Fibroblast of the conjunctiva (primary cell): ENCODE results near the gene PTPRN2.

ENCODE experiments used
- DNase-seq: peaks from one replicate; pipeline ENCODE4 v3.0.0-alpha.2; 2010; ENCODE audit warnings: low read depth

The PTPRN2 gene

DNA sequence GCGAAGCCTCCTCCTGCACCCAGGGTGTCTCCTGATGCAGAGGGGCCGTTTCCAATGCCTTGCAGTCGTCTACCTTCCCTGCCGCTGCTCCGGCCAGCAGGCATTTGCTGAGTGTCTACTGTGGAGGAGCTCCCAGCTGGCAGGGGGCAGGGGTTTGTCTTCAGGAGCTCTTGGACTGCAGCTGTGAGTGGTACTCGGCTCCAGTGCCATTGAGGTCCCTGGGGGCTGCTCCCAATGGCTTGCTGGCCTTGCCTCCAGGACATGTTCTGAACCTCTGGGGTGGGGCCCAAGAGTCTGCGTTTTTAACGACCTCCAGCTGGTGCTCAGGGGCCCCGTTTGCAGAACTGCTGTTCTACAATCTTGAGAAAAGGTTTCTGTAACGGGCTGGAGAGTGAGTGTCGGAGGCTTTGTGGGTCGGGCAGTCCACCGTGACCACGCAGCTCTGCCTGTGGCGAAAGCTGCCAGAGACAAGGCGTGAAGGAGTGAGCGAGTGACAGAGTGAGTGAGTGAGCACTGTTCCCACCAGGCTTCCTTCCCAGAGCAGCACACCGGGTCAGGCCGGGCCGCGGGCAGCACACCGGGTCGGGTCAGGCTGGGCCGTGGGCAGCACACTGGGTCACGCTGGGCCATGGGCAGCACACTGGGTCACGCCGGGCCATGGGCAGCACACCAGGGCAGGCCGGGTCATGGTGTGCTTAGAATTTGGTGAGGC is 520.2 kb downstream of the PTPRN2 start:
- DNase-seq = no peak

DNA sequence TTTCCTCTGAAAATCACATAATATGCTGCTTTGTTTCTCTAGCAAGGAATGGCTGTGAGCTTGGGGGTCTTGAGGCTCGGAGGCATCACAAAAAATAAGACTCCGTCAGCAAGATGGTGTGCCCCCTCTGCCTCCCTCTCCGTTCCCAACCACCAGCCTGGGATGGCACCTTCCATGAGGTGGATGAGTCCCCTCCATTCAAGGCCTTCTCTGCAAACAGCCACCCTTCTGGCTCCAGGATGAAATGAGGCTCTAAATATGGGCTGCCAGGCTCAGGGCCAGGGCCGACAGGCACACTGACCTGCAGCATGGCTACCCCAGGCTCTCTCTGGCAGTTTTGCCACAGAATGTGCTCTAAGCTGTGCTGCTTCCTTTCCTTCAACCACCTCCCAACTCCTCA is 521.5 kb downstream of the PTPRN2 start:
- DNase-seq = no peak

DNA sequence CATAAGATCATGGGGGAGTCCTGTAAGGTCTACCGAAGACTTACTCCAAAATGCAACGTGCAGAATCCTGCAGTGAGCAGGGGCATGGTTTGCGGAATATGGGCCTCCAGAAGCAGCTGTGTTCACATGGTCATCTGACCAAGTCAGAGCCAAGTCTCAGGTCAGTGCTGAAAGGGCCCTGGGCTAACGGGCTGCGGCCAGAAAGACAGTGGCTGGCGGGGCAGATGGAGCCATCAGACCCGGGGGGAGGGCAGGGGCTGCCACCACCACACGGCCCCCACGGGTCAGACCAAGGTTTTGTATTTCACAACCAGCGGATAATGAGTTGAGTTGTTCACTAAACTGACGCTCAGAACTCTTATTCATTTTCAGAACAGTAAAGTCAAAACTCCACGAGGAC is 522.3 kb downstream of the PTPRN2 start:
- DNase-seq = no peak

DNA sequence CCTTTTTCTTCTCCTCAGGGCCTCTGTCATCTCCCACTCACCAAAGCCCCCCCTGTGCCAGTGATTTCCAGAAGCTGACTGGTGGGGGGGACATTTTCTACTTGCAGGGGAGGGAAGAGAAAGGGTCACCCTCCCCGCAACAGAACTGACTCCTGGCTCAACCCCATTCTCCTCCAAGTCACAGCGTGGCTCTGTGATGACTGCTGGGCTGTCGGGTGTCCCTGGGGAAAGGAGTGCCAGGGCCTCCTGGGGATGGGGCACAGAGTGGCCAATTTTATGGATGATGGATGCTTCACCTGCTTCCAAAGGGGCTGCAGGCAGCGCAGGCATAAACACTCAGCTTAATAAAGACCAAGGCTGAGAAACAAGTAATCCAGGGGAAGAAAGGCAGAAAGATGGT is 523.0 kb downstream of the PTPRN2 start:
- no peak for DNase-seq

DNA sequence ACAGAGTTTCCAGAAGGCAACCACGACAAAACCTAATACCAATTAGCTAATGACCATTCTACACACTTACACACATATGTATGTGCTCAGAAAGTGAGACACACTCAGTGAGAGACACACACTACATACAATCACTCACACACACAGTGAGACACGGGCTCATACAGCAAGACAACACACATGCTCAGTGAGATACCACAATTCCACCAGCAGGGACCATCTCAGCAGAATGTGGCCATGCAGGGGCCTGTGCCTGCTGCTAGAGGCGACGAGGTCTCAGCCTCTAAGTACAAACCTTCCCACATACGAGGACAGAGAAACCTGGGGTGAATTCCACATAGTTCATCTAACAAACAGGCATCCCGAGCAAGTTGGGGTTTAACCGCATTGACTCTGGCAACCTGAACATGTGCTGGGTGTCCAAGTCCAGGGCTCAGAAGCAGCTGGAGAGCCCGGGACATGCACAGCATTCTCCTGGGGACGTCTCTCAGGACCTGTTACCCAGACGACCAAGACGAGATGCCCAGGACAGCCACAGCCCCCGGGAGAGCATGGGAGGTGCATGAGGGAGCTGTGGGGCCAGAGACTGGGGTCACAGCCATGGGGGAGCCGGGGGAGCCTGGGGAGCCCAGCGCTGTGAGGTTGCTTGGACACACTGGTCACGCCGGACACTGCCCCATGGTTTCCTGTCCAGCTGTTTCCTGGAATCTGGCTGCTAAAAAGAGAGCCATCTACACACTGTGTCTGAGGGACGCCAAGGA is 523.6 kb downstream of the PTPRN2 start:
- DNase-seq = no peak

DNA sequence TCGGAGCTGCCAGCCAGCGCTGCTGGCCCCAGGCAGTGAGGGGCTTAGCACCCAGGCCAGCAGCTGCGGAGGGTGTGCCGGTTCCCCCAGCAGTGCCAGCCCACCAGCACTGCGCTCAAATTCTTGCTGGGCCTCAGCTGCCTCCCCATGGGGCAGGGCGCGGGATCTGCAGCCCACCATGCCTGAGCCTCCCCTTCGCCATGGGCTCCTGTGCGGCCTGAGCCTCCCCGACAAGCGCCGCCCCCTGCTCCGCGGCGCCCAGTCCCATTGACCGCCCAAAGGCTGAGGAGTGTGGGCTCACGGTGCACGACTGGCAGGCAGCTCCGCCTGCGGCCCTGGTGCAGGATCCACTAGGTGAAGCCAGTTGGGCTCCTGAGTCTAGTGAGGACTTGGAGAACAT is 525.0 kb downstream of the PTPRN2 start:
- no peak for DNase-seq

DNA sequence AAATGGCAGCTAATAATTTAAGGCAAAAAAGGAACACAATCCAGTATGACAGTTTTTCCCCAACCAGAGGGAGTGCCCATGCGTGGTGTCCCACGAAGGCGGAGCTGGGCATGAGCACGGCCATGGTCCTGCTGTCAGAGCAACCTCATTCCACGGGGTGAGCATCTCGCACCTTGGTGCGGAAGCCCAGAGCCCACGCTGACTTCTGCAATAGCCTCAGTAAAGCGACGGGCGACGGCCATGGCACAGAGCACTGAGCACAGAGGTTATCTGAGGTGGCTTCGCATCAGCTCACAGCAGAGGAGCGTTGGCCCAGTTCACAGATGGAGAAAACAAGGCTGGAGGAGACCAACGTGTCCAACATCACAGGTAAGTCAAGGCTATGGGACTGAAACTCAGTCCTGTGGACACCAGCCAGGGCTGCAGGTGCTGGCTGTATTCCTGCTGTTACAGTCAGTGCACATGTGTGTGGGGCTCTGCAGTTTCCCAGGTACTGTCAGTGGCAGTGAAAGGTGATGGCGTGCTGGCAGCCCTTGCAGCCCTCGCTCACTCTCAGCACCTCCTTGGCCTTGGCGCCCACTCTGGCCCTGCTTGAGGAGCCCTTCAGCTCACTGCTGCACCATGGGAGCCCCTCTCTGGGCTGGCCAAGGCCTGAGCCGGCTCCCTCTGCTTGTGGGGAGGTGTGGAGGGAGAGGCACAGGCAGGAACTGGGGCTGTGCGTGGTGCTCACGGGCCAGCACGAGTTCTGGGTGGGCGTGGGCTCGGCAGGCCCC is 525.6 kb downstream of the PTPRN2 start:
- DNase-seq = no peak

DNA sequence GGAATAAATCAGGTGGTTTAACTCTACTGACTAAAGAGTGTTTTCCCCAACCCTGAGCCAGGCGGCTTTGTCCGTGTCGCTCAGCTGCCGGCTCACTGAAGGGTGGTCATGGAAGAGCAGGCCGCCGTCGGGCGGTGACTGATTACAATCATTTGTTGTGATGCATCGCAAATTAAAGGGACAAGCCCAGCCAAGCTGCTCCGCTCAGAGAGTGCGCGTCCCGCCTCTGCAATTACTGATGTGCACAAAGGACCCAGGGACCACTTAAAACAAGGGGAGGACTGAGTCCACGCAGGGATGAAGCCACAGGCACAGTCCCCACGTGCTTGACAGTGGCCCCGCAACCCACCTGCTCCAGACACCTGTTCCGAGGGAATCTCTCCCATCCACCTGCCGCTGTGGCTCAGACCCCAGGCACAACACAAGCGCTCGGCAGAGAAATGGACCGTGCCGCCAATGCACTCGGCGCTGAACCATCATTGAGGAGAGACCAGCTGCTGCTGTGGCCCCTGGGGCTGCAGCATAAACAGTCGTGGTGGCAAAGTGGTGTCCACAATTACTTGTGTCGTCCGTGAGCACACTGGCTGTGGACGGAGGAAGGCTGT is 526.5 kb downstream of the PTPRN2 start:
- DNase-seq = no peak

DNA sequence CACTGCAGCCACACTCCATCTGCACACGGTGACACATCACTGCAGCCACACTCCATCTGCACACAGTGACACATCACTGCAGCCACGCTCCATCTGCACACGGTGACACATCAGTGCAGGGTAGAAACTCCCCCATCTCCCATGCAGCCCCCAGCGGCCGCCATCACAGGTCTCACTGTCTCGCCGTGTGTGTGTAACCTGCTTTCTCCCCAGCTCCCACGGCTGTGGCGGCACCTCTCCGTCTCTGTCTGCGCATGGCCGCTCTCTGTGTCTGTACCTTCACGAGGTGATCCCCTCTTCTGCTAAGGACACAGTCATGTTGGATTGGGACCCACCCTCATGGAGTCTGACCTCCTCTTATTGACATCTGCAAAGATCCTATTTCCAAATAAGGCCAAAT is 527.4 kb downstream of the PTPRN2 start:
- no peak for DNase-seq

DNA sequence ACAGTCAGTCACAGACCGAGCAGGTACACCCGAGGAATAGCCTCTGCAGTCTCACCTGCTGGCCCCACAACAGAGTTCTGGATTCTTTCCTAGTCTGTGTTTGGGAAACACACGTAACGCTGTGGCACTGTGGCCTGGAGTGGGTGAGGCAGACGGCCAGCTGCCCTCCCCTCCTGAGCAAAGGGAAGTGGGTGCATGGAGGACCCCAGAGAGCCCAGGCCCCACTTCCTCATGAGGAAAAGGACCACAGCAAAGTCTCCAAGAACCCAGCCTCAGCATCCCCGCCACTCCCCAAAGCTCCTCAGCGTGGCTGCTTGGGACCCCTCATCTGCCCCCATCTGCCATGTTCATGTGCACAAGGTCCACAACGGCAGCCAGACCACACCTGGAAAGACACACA is 530.2 kb downstream of the PTPRN2 start:
- DNase-seq = no peak

DNA sequence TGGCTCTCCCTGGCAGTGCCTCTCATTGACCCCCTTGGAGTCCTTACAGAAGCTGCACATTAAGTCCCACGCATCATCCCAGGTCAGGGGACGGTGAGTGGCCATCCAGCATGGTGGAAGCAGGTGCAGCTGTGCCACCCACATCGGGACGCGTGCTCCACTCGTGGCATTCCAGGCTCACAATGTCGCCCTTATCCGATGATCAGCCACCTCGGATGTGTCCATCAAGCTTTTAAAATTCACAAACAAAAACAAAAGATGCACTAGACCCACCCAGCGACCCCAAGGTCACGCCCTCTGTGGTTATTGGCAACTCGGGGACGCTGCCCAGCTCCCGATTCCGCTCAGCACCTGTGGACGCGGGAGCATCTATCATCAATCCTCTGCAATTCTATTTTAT is 530.9 kb downstream of the PTPRN2 start:
- no peak for DNase-seq

DNA sequence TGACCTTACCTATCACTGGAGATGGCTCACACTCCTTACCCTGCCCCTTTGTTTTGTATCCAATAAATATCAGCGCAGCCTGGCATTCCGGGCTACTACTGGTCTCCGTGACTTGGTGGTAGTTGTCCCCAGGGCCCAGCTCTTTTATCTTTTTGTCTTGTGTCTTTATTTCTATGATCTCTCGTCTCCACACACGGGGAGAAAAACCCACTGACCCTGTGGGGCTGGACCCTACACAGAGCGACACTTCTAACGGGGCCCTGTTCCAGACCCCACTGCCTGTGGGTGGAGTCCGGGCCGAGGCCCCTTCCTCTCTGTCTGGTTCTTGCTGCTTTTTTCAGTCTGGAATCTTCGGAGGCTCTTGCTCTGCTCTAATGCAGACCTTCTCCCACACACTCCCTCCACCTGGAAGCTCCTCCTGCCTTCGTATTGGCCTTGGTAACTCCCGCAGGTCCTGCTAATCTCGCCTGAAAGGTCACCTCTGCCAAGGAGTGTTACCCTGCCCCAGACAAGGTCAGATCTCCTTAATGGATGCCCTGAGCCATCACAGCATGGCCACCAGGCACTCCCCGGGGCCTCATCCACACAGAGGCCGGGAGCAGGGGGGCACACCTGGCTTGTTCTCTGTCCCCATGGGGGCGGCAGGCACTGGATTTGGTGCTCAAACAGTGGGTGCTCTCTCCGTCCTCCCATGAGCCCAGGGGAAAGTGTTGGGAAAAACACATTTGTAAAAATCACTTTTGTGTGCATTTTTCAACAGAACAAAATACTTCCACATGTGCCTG is 531.7 kb downstream of the PTPRN2 start:
- no peak for DNase-seq

DNA sequence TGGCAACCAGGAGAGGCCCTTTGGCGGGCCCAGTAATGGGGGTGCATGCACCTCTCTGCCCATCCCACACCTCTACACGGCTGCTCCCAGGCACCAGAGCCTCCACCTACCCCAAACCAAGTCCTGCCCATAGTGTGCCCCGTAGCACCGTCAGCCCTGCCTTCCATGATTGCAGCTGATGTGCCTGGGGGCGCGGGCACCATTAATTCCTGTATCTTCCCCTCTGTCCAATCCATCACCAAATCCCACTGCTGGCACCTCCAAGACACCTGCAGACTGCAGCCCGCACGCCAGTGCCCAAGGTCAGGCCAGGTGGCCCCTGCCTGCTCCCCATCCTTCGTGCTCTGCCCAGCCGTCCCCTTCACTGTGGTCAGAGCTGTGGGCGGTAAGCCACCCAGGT is 533.0 kb downstream of the PTPRN2 start:
- DNase-seq = no peak

DNA sequence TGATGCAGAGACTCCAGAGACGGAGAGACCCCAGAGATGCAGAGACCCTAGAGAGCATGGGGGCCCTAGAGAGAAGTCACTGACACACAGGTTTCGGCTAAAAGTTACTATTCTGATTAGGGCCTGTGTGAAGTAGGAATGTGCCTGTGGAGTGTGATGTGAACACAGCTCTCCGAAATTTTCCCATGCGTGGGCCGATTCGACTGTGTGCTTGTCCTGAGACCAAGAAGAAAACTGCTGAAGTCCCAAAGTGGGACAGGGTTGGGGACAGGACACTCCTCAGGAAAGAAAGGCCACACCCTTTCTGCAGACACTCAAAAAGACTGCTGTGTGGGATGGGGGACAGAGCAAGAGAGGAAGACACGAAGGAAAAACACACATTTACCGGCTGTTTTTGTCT is 533.5 kb downstream of the PTPRN2 start:
- no peak for DNase-seq

DNA sequence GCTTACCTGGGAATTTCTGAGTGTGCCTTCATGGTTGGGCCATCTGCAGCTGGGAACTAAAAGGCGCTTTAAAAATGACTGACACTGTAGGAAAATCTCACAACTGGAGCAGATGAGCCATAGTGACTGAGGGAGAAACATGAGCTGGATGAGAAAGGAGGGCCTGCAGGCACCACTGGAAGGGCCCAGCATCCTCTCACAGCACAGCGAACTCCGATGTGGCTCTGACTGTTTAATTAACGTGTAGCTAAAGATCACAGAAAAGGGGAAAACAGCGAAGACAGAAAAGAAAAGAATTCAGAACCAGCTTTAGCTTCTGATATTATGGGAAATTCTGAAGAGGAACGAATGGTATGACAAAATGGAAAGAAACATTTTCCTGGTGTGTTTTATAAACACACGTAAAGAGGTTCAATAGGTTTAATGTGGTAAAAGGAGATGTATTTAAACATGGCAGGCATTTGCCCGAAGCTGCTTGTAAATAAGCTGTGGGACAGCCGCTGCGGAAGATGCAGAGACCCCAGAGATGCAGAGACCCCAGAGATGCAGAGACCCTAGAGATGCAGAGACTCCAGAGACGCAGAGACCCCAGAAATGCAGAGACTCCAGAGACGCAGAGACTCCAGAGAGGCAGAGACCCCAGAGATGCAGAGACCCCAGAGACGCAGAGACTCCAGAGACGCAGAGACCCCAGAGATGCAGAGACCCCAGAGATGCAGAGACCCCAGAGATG is 534.3 kb downstream of the PTPRN2 start:
- DNase-seq = no peak

DNA sequence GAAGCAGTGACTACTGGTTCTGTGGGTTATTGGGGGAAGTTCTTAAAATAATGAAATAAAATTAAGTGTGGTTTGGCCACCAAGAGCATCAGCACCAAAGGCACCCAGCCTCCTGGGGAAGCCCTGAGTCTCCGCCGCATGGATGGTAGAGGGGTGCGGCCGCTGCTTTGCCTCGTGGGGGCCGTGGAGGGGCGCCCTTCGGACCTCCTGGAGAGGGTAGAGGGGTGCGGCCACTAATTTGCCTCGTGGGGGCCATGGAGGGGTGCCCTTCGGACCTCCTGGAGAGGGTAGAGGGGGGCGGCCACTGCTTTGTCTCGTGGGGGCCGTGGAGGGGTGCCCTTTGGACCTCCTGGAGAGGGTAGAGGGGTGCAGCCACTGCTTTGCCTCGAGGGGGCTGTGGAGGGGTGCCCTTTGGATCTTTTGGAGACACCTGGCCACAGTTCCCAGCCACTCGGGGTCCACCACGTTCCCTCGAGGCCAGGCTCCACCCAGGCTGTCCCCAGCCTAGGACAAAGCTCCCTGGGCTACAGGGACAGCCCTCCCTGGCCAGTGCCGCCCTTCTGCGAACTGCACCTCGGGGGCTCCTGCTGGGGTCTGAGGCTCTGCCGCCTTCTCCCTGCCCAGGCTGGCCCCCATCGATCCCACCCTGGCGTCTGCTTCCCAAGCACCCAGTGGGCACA is 535.1 kb downstream of the PTPRN2 start:
- DNase-seq = no peak

DNA sequence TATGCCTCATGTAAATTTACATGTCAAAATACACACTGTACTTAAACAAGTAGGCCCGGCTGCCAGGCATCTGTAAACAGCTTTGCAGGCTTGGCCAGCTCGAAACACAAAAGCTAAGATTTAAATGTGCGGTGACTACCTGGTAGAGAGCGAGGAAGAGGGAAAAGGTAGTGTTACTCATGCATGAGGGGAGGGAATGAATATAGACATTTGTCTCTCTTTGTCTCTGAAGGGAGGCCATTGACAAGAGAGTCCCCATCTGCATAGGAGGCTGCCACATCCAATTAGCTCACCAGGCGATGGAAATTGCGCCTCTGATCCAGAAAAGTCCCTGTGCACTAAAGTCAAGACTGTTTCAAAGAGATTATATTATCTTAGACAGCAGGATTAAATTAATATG is 535.8 kb downstream of the PTPRN2 start:
- DNase-seq = no peak

DNA sequence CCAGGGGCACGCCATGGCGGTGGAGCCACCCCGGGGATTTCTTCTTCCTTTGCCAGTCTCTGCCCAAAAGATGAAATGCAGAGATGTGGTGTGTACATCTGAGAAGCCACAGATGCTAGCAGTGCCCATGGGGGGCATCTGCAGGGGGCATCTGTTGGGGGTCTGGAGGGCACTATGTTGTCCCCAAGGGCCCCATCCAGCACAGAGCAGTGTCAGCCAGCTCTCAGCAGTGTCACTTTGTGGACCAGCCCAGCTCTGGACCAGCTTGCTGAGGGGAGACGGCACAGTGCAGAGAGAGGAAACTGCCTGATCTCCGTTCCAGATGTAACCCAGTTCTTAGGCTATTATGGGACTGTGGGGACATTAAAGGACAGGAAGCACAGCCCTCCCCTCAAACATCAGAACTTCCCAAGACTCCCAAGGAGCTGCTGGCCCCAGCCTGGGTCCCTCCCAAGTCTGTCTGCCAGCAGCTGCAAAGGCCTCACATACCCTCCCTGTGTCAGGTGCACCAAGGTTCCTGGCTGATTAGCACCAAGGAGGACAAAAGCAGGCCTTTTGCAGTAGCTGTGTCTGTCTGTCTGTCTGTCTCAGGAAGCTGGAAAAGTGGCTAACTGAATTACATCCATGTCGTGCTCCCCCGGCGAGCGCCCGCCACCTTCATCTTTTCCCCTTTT is 536.5 kb downstream of the PTPRN2 start:
- DNase-seq = no peak

DNA sequence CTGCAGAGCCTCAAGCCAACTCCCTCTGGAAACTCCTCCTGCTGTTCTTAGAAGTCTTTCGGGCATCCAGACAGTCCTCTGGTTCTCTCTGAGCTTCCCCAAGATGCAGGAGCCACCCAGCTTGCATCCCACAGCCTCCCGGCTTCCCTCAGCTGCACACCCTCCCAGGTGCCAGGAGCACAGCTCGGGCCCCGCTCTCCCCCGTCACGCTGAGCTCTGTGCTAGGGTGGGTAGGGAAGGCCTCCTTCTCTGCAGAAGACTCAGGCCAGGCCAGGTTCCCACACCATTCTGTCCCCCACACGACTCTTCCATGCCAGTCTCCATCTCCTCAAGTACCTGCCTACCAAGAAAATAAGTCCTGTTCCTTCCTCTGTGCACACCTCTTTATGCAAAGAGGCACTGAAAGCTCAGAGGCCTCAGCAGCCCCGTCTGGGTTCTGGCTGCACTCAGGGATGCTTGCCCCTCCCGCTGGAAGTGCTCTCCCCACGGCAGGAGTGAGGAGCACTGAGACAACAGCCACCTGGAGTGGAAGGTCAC is 537.1 kb downstream of the PTPRN2 start:
- DNase-seq = no peak

DNA sequence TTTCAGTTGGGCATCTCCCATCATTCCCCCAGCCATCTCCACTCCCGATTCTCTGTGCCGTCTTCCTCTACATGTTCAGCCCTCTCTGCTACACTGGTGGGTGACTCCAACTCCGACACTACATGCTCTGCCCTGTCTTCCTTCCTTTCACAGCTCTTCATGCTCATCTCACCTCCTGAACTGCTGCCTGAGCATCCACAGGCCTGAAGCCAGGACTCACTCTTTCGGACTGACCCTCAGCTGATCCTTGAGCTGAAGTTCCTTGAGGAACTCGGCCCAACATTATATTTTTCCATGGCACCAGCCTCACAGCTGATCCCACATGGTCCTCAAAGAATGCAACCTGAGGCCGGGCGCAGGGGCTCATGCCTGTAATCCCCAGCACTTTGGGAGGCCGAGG is 538.4 kb downstream of the PTPRN2 start:
- no peak for DNase-seq
